Mesendoderm (in vitro differentiated cells): ENCODE data around the gene EGFL8.

Experiments
- DNase-seq: peaks from one replicate; pipeline ENCODE4 v3.0.0; 2013
- H2AK5ac ChIP-seq: 2 replicates; pipeline ENCODE4 v1.6.1; 2013; ENCODE audit warnings: low read length, inconsistent platforms
- H2BK120ac ChIP-seq: 2 replicates; pipeline ENCODE4 v1.6.1; 2013; ENCODE audit warnings: low read depth, mild to moderate bottlenecking, low read length, moderate library complexity, mixed read lengths
- H2BK15ac ChIP-seq: replicated peaks from 2 replicates; pipeline ENCODE4 v1.6.1; 2013; ENCODE audit warnings: low read depth, mild to moderate bottlenecking, moderate library complexity
- H2BK5ac ChIP-seq: 2 replicates; pipeline ENCODE4 v1.6.1; 2013; ENCODE audit warnings: low read length, inconsistent platforms
- H3K18ac ChIP-seq: 2 replicates; pipeline ENCODE4 v1.6.1; 2013; ENCODE audit warnings: mild to moderate bottlenecking, low read length, mixed read lengths
- H3K23ac ChIP-seq: one replicate; pipeline ENCODE4 v1.6.1; 2013; ENCODE audit warnings: low read length
- H3K27ac ChIP-seq: 2 replicates; pipeline ENCODE4 v1.5.1; 2013; ENCODE audit warnings: low read depth, mild to moderate bottlenecking, inconsistent platforms, low read length, moderate library complexity
- H3K27me3 ChIP-seq: 2 replicates; pipeline ENCODE4 v1.6.1; 2013; ENCODE audit warnings: low read length, control low read depth, mild to moderate bottlenecking, inconsistent platforms; ENCODE audit not compliant: insufficient read depth, poor library complexity
- H3K36me3 ChIP-seq: 2 replicates; pipeline ENCODE4 v1.6.1; 2013; ENCODE audit warnings: low read length, inconsistent platforms; ENCODE audit not compliant: control insufficient read depth, insufficient read depth
- H3K4ac ChIP-seq: one replicate; pipeline ENCODE4 v1.6.1; 2013; ENCODE audit warnings: low read depth, mild to moderate bottlenecking, low read length, moderate library complexity
- H3K4me1 ChIP-seq: 2 replicates; pipeline ENCODE4 v1.6.1; 2013; ENCODE audit warnings: low read depth, low read length, inconsistent platforms; ENCODE audit not compliant: control insufficient read depth
- H3K4me2 ChIP-seq: 2 replicates; pipeline ENCODE4 v1.6.1; 2013; ENCODE audit warnings: low read length
- H3K4me3 ChIP-seq: 2 replicates; pipeline ENCODE4 v1.5.1; 2013; ENCODE audit warnings: mild to moderate bottlenecking, low read length
- H3K56ac ChIP-seq: one replicate; pipeline ENCODE4 v1.6.1; 2013; ENCODE audit warnings: low read length
- H3K79me1 ChIP-seq: 2 replicates; pipeline ENCODE4 v1.6.1; 2013; ENCODE audit warnings: low read length, inconsistent platforms
- H3K79me2 ChIP-seq: 2 replicates; pipeline ENCODE4 v1.6.1; 2013; ENCODE audit warnings: mild to moderate bottlenecking, low read length; ENCODE audit not compliant: control insufficient read depth, insufficient read depth
- H3K9ac ChIP-seq: 2 replicates; pipeline ENCODE4 v1.6.1; 2013; ENCODE audit warnings: low read length, inconsistent platforms
- H4K5ac ChIP-seq: one replicate; pipeline ENCODE4 v1.6.1; 2013; ENCODE audit warnings: low read length
- H4K8ac ChIP-seq: one replicate; pipeline ENCODE4 v1.6.1; 2013; ENCODE audit warnings: low read depth, mild to moderate bottlenecking, control low read depth, low read length, moderate library complexity
- WGBS: extraction: QIAGEN DNeasy Blood & Tissue Kit; methylation state at CpG from one replicate; pipeline ENCODE4 v1.1.7; 2013; ENCODE audit warnings: low lambda C conversion rate, missing lambda C conversion rate; ENCODE audit not compliant: insufficient coverage; ENCODE audit errors: extremely low coverage; 5-methylcytosine and 5-hydroxymethylcytosine counted together

Gene EGFL8

DNA sequence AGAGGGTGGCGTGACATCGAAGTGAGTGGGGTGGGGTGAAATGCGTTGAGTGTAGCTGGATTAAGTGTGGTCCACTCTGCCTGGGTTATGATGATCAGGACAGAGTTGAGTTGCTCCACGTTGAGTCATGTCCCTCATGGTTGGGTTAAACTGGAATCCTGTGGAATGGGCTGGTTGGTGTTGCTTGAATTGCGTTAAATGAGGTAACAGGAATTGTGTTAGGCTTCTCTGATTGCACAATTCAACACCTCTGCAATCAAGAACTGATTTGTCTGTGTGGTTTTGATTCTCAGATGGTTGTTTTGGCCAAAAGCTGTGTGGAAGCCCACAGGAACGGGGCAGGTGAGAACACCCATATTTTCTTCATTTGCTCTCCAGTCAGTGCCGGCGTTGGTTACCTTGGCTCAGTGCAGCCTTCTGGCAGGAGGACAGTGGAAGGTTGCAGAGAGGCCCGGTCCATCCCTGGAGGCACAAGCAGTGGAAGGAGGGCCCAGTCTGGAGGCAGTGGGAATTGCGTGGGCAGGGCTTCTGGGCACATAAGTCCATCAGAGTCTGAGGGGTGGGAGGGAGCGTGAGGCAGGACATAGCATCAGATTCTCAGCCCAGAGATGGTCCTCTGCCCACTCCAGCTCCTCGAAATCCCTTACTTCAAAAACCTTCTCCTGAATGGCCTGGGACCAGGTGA lies 47.8 kb downstream of the EGFL8 start:
- H3K4ac ChIP-seq, result no peak overlapping the region
- H4K5ac ChIP-seq, result no peak overlapping the region
- no peak overlapping the region for H2BK15ac ChIP-seq
- H2BK120ac ChIP-seq, result no peak overlapping the region
- H2AK5ac ChIP-seq, result no peak overlapping the region
- no peak overlapping the region for H3K4me2 ChIP-seq
- no peaks in the 10 kb centered on the region for H3K27me3 ChIP-seq
- H3K4me1 ChIP-seq, result no peaks in the 10 kb centered on the region
- no peak overlapping the region for H3K18ac ChIP-seq
- WGBS, result no CpG with 5 or more reads among the region's 12 CpGs
- no peak overlapping the region for H4K8ac ChIP-seq
- no peak overlapping the region for H3K56ac ChIP-seq
- no peak overlapping the region for H3K4me3 ChIP-seq
- DNase-seq, result no peak
- no peak overlapping the region for H3K9ac ChIP-seq
- H3K79me2 ChIP-seq, result no peaks in the 10 kb centered on the region
- no peak overlapping the region for H3K27ac ChIP-seq
- H3K36me3 ChIP-seq, result no peaks in the 10 kb centered on the region
- no peak overlapping the region for H3K23ac ChIP-seq
- H3K79me1 ChIP-seq, result no peaks in the 10 kb centered on the region
- no peak overlapping the region for H2BK5ac ChIP-seq

DNA sequence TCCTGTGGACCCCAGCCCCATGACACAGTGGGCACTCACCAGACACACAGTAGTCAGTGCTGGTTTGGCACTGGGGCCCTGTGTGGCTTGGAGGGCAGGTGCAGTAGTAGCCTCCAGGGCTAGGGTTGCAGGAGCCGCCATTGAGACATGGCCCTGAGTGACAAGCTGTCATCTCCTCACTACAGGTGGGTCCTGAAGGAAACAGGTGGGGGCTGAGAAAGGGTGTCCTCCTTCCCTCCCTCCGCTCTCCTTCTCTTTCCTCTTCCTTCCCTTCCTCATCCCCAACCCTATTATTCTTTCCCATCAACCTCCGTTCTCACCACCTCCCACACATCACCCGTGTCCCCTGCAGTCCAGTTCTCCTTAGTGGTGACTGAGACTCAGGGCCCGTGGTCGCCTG lies 49.3 kb downstream of the EGFL8 start:
- Histone ChIP-seq H4K5ac (no peak overlapping the region), H3K4me3 (no peak overlapping the region), H3K4ac (no peak overlapping the region), H3K4me2 (no peak overlapping the region), H3K9ac (no peak overlapping the region), H2AK5ac (no peak overlapping the region), H2BK120ac (no peak overlapping the region), H3K79me1 (no peaks in the 10 kb centered on the region), H2BK15ac (no peak overlapping the region), H3K79me2 (no peaks in the 10 kb centered on the region), H3K4me1 (no peaks in the 10 kb centered on the region), H3K27ac (no peak overlapping the region), H3K36me3 (no peaks in the 10 kb centered on the region), H4K8ac (no peak overlapping the region), H3K18ac (no peak overlapping the region), H3K56ac (no peak overlapping the region), H2BK5ac (no peak overlapping the region), H3K23ac (no peak overlapping the region), H3K27me3 (no peaks in the 10 kb centered on the region)
- no CpG with 5 or more reads among the region's 6 CpGs for whole genome bisulfite sequencing
- no peak for DNase-seq

DNA sequence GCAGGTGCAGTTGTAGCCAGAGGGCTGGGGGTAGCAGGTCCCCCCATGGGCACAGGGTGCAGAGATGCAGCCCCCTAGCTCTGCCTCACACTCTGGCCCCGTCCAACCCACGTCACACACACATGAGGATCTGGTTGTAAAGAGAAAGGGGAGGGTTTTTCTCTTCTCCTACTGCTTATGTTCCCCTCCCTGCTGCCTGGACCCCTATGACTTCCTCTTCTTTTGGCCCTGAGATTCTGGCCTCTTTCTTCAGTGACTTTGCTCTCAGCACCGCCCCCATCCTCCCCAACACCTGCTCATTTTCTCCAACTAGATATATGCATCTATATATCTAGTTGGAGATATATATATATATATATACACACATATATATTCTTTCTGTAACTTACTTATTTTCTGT lies 49.7 kb downstream of the EGFL8 start:
- Histone ChIP-seq H3K18ac (no peak overlapping the region), H4K5ac (no peak overlapping the region), H3K4ac (no peak overlapping the region), H3K36me3 (no peaks in the 10 kb centered on the region), H3K27me3 (no peaks in the 10 kb centered on the region), H3K4me3 (no peak overlapping the region), H2BK5ac (no peak overlapping the region), H2BK15ac (no peak overlapping the region), H3K9ac (no peak overlapping the region), H3K27ac (no peak overlapping the region), H2BK120ac (no peak overlapping the region), H3K23ac (no peak overlapping the region), H3K4me1 (no peaks in the 10 kb centered on the region), H4K8ac (no peak overlapping the region), H3K79me2 (no peaks in the 10 kb centered on the region), H3K79me1 (no peaks in the 10 kb centered on the region), H2AK5ac (no peak overlapping the region), H3K4me2 (no peak overlapping the region), H3K56ac (no peak overlapping the region)
- DNase-seq, result no peak
- WGBS, result no CpG with 5 or more reads among the region's 3 CpGs

DNA sequence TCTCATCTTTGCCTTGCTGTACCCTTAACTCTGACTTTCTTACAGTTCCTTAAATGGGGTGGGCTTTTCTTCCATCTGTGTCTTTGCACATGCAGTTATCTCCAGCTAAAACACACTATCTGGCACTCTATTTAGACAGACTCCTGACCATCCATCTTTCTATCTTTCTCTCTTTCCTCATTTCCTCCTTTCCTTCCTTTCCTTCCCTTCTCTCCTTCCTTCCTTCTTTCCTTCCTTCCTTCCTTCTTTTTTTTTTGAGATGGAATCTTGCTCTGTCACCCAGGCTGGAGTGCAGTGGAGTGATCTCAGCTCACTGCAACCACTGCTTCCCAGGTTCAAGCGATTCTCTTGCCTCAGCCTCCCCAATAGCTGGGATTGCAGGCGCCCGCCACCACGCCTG lies 51.2 kb downstream of the EGFL8 start:
- no peak for DNase-seq
- H3K27ac ChIP-seq, result no peak overlapping the region
- no peak overlapping the region for H3K18ac ChIP-seq
- H2BK120ac ChIP-seq, result no peak overlapping the region
- no peak overlapping the region for H4K5ac ChIP-seq
- H3K4me1 ChIP-seq, result no peaks in the 10 kb centered on the region
- H2BK15ac ChIP-seq, result no peak overlapping the region
- H3K36me3 ChIP-seq, result no peaks in the 10 kb centered on the region
- no peak overlapping the region for H3K56ac ChIP-seq
- no peak overlapping the region for H4K8ac ChIP-seq
- H3K79me2 ChIP-seq, result no peaks in the 10 kb centered on the region
- H3K27me3 ChIP-seq, result no peaks in the 10 kb centered on the region
- no peak overlapping the region for H3K23ac ChIP-seq
- no peak overlapping the region for H3K4ac ChIP-seq
- H3K79me1 ChIP-seq, result no peaks in the 10 kb centered on the region
- H2BK5ac ChIP-seq, result no peak overlapping the region
- H3K4me3 ChIP-seq, result no peak overlapping the region
- H2AK5ac ChIP-seq, result no peak overlapping the region
- no peak overlapping the region for H3K4me2 ChIP-seq
- H3K9ac ChIP-seq, result no peak overlapping the region
- no CpG with 5 or more reads among the region's 4 CpGs for WGBS

DNA sequence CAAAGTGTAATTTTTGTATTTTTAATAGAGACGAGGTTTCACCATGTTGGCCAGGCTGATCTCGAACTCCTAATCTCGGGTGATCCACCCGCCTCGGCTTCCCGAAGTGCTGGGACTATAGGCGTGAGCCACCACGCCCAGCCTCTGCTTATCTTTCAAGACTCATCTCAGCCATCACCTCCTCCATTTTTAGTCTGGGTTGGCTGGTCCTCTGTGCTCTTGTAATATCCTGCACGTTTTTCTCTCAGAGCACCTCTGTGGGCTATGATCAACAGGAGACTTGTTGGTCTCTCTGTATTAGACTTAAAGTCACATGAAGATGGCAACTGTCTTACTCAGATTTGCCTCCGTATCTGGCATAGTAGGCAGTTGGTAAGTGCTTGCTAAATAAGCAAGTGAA lies 51.9 kb downstream of the EGFL8 start:
- Histone ChIP-seq H3K9ac (no peak overlapping the region), H2AK5ac (no peak overlapping the region), H3K4me2 (no peak overlapping the region), H3K18ac (no peak overlapping the region), H2BK15ac (no peak overlapping the region), H3K4ac (no peak overlapping the region), H4K8ac (no peak overlapping the region), H3K36me3 (no peaks in the 10 kb centered on the region), H3K23ac (no peak overlapping the region), H2BK120ac (no peak overlapping the region), H4K5ac (no peak overlapping the region), H3K4me3 (no peak overlapping the region), H3K27ac (no peak overlapping the region), H2BK5ac (no peak overlapping the region), H3K79me1 (no peaks in the 10 kb centered on the region), H3K4me1 (no peaks in the 10 kb centered on the region), H3K27me3 (no peaks in the 10 kb centered on the region), H3K79me2 (no peaks in the 10 kb centered on the region), H3K56ac (no peak overlapping the region)
- WGBS, result no CpG with 5 or more reads among the region's 10 CpGs
- DNase-seq, result no peak

DNA sequence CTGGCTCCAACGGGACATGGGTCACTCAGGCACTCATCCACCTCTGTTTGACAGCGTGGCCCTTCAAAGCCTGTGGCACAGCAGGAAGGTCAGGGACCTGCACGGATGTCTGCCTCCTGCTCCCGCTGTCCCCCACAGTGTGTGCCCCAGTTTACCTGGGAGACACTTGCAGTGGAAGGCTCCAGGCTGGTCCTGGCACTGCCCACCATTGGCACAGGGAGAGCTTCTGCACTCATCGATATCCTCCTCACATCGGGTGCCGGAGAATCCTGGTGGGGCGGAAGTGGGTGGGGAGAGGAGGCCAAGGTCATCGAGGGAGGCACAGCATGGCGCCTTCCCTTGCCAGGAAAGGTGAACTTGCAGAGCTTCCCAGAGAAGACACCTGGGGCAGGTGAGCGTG lies 52.6 kb downstream of the EGFL8 start:
- WGBS, result no CpG with 5 or more reads among the region's 11 CpGs
- Histone ChIP-seq H3K27ac (no peak overlapping the region), H3K27me3 (no peaks in the 10 kb centered on the region)

More for the DNA sequence above, 52.6 kb downstream of the EGFL8 start:
- no peak for DNase-seq
- no peaks in the 10 kb centered on the region for H3K4me1 ChIP-seq
- no peak overlapping the region for H3K9ac ChIP-seq
- no peak overlapping the region for H4K8ac ChIP-seq
- no peaks in the 10 kb centered on the region for H3K36me3 ChIP-seq
- H3K4ac ChIP-seq, result no peak overlapping the region
- no peaks in the 10 kb centered on the region for H3K79me1 ChIP-seq
- no peak overlapping the region for H3K4me3 ChIP-seq
- no peak overlapping the region for H3K23ac ChIP-seq
- H3K4me2 ChIP-seq, result no peak overlapping the region
- no peak overlapping the region for H2BK15ac ChIP-seq
- no peak overlapping the region for H2BK120ac ChIP-seq
- H3K18ac ChIP-seq, result no peak overlapping the region
- no peak overlapping the region for H2AK5ac ChIP-seq
- no peak overlapping the region for H4K5ac ChIP-seq
- no peak overlapping the region for H2BK5ac ChIP-seq
- H3K56ac ChIP-seq, result no peak overlapping the region
- no peaks in the 10 kb centered on the region for H3K79me2 ChIP-seq
